NOMO-1 (cell line): ENCODE measurements around the gene LHX1.

Experiments used
- DNase-seq, 2 experiments: peaks; one replicate each; lab custom pipeline; 2025; ENCODE audit not compliant: unreplicated experiment in 2 of 2; lab: John Stamatoyannopoulos, UW

Gene LHX1

GRCh38 chr17:36921095-36921851 is 16.0 kb upstream of the LHX1 start:
- DNase-seq = no peak

- DNase-seq = no peak
Measured at GRCh38 chr17:36922175-36922574, 15.1 kb upstream of the LHX1 start.

- DNase-seq = no peak
Measured at GRCh38 chr17:36923814-36924221, 13.5 kb upstream of the LHX1 start.

GRCh38 chr17:36926226-36926625 is 11.0 kb upstream of the LHX1 start:
- no peak for DNase-seq

- DNase-seq = no peak
Measured at GRCh38 chr17:36926701-36927100, 10.6 kb upstream of the LHX1 start.

GRCh38 chr17:36928471-36929345 is 8.6 kb upstream of the LHX1 start:
- no peak for DNase-seq

GRCh38 chr17:36929851-36930582 is 7.3 kb upstream of the LHX1 start:
- no peak for DNase-seq

- no peak for DNase-seq
Measured at GRCh38 chr17:36930583-36930900, 6.7 kb upstream of the LHX1 start.

GRCh38 chr17:36931096-36931696 is 6.1 kb upstream of the LHX1 start:
- no peak for DNase-seq

- no peak for DNase-seq
Measured at GRCh38 chr17:36931697-36932382, 5.4 kb upstream of the LHX1 start.

- no peak for DNase-seq
Measured at GRCh38 chr17:36932383-36932693, 4.9 kb upstream of the LHX1 start.

- DNase-seq = no peak
Measured at GRCh38 chr17:36932694-36933511, 4.4 kb upstream of the LHX1 start.

GRCh38 chr17:36933512-36934143 is 3.6 kb upstream of the LHX1 start:
- DNase-seq = no peak

GRCh38 chr17:36934144-36934691 is 3.1 kb upstream of the LHX1 start:
- no peak for DNase-seq

- DNase-seq = no peak
Measured at GRCh38 chr17:36934692-36935630, 2.3 kb upstream of the LHX1 start.

- DNase-seq = no peak
Measured at GRCh38 chr17:36935671-36936454, 1.4 kb upstream of the LHX1 start.

GRCh38 chr17:36936455-36937000 is 747 bp upstream of the LHX1 start:
- no peak for DNase-seq
